AG04449 (cell line): ENCODE measurements around the gene DBF4B.
A peak's percentile ranks its signal among the peaks of the same experiment; 100 is the strongest.

Experiments used
- CTCF ChIA-PET: fragments of 350-600 bp; formaldehyde crosslinking; extraction: SDS; loops from one replicate; lab custom pipeline; 2021; ENCODE audit warnings: antibody characterized with exemption; lab: Yijun Ruan, JAX
- POLR2A ChIA-PET: fragments of 400-600, 350-600 bp; formaldehyde crosslinking; extraction: SDS; loops from one replicate; lab custom pipeline; 2020; ENCODE audit warnings: antibody characterized with exemption, inconsistent platforms; lab: Yijun Ruan, JAX
- DNase-seq: peaks from one replicate; pipeline ENCODE4 v3.0.0-alpha.2; 2010; ENCODE audit warnings: low read depth, low spot score
- H3K4me3 ChIP-seq: 2 replicates; pipeline ENCODE4 v1.5.1; 2011; ENCODE audit warnings: low read depth, mild to moderate bottlenecking, control low read depth, low read length
- TF ChIP-seq, protein P1 (sequence below): IDR thresholded peaks from one replicate; pipeline ENCODE4 v1.5.1; 2011; ENCODE audit warnings: mild to moderate bottlenecking, moderate library complexity, low read length, control low read depth, inconsistent platforms; ENCODE audit not compliant: insufficient read depth; ENCODE audit errors: missing control alignments

The DBF4B gene

DNA sequence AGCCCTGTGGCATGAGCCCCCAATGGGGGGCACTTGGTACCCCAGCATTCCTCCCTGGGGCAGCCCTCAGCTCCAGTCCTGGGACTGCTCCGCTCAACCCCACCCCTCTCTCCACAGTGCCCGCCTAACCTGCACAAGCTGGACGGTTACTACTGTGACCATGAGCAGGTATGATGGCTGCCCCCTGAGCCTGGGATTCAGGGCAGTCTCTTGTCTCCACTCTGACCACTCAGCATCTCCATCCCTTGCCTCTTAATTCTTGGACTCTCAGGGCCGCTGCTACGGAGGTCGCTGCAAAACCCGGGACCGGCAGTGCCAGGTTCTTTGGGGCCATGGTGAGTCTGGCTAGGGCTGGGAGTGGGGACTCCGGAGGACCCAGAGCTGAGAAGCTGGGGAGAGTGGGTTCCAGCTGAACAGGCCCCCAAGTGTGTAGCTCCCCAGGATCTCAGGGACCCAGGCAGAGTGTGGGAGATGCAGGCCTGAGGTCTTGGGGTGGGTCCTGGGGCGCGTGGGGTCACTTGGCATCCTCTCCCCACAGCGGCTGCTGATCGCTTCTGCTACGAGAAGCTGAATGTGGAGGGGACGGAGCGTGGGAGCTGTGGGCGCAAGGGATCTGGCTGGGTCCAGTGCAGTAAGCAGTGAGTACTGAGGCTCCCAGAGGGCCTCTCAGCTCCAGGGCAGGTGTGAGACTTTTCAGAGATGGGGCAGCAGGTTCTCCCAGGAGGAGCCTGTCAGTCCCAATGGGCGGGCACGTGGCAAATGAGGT lies 68.3 kb downstream of the DBF4B start:
- H3K4me3 ChIP-seq, result no peak overlapping the region
- ChIA-PET POLR2A (no interaction called here), CTCF (interaction anchor here (0.9 to 18.3 kb wide), 14 partner anchors 9 to 358 kb away, joined by 3 to 823 read pairs (median 16); partner anchors contain the start of genes ACBD4 and HIGD1B)
- TF ChIP-seq, protein P1, sequence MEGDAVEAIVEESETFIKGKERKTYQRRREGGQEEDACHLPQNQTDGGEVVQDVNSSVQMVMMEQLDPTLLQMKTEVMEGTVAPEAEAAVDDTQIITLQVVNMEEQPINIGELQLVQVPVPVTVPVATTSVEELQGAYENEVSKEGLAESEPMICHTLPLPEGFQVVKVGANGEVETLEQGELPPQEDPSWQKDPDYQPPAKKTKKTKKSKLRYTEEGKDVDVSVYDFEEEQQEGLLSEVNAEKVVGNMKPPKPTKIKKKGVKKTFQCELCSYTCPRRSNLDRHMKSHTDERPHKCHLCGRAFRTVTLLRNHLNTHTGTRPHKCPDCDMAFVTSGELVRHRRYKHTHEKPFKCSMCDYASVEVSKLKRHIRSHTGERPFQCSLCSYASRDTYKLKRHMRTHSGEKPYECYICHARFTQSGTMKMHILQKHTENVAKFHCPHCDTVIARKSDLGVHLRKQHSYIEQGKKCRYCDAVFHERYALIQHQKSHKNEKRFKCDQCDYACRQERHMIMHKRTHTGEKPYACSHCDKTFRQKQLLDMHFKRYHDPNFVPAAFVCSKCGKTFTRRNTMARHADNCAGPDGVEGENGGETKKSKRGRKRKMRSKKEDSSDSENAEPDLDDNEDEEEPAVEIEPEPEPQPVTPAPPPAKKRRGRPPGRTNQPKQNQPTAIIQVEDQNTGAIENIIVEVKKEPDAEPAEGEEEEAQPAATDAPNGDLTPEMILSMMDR, result no peak
- DNase-seq, result no peak

DNA sequence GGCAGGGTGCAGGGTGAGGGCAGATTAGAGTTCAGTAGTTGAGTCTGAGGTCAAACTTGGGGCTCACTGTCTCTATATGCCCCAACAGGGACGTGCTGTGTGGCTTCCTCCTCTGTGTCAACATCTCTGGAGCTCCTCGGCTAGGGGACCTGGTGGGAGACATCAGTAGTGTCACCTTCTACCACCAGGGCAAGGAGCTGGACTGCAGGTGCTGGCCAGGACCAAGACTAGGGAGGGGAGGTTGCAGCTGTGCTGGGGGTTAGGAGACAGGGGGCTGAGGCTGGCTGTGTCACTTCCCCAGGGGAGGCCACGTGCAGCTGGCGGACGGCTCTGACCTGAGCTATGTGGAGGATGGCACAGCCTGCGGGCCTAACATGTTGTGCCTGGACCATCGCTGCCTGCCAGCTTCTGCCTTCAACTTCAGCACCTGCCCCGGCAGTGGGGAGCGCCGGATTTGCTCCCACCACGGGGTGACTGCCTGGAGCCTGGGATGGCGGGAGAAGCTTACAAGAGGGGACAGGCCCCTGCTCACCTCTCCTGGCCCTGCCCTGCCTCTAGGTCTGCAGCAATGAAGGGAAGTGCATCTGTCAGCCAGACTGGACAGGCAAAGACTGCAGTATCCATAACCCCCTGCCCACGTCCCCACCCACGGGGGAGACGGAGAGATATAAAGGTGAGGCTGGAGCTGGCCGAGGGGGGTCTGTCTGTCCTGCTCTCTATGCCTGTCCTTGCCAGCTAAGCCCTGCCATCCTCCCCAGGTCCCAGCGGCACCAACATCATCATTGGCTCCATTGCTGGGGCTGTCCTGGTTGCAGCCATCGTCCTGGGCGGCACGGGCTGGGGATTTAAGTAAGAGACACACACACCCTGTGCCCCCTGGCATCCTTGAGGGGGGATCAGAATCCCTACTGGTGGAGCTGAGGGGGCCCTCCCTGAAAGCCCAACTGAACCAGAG lies 69.2 kb downstream of the DBF4B start:
- ChIA-PET POLR2A (no interaction called here), CTCF (interaction anchor here (0.8 to 18.3 kb wide), 29 partner anchors 8 to 358 kb away, joined by 3 to 823 read pairs (median 10); partner anchors contain the start of genes ACBD4, EFTUD2 and HIGD1B)
- TF ChIP-seq, protein P1, result no peak
- no peak overlapping the region for H3K4me3 ChIP-seq
- DNase-seq, result no peak

DNA sequence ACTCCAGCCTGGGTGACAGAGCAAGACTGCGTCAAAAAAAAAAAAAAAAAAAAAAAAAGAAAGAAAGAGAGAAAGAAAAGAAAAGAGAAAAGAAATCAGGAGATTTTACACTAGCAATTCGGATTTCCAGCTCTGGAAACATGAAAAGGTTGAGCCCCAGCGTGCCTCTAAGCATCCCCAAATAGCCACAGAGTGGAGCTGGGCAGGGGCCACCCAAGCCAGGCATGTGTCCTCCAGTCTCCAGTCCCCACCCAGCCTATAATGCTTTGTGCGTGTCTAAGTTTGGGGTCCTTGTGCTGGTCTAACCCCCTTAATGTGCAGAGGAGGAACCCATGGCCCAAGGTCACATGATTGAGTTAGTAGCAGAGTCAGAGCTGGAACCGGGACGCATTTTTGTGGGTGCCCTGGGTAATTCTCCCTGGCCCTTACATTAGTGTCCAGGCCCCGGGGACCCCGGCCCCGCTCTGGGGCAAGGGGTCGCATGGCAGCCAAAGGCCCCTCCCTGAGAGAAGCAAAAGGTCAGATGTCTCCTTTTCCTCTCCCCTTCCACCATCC lies 70.3 kb downstream of the DBF4B start:
- ChIA-PET POLR2A (interaction anchor here (1.0 kb wide), 1 partner anchor 17 kb away, joined by 3 read pairs; no protein-coding TSS in a partner anchor), CTCF (interaction anchor here (0.8 to 18.3 kb wide), 38 partner anchors 9 to 356 kb away, joined by 3 to 823 read pairs (median 6); partner anchors contain the start of genes ACBD4, EFTUD2 and HIGD1B)
- TF ChIP-seq, protein P1, result no peak
- no peak for DNase-seq
- H3K4me3 ChIP-seq, result peak overlapping the region; percentile 57

DNA sequence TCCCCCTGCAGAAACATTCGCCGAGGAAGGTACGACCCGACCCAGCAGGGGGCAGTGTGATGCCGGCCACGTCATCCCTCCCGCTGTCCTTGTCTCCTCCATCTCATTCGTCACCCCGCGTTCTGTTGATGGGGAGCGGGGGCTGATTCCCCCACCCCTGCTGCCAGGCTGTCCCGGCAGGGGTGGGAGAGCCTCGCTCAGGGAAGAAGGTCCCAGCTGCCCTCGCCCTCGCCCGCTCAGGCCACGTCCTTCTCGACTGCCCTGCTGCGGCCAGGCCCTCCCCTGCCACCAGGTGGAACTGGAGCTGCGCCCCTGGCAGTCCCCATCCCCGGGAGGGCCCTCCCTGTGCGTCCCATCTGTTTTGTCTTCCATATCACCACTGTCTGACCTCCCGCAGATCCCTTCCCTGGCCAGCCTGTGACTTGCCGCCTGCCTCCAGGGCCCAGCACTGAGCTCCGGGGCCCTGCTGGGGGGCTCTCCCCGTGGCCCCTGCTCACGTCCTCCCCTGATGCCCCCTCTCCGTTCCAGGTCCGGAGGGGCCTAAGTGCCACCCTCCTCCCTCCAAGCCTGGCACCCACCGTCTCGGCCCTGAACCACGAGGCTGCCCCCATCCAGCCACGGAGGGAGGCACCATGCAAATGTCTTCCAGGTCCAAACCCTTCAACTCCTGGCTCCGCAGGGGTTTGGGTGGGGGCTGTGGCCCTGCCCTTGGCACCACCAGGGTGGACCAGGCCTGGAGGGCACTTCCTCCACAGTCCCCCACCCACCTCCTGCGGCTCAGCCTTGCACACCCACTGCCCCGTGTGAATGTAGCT lies 71.0 kb downstream of the DBF4B start:
- peak overlapping the region; percentile 57 for H3K4me3 ChIP-seq
- TF ChIP-seq, protein P1, result peak; percentile 86
- peak; percentile 19 for DNase-seq
- CTCF ChIA-PET, result interaction anchor here (0.8 to 18.3 kb wide), 40 partner anchors 8 to 356 kb away, joined by 3 to 823 read pairs (median 5); partner anchors contain the start of genes ACBD4, EFTUD2 and HIGD1B
- POLR2A ChIA-PET, result interaction anchor here (0.6 to 1.0 kb wide), 3 partner anchors 16 to 66 kb away, joined by 3 read pairs; no protein-coding TSS in a partner anchor

DNA sequence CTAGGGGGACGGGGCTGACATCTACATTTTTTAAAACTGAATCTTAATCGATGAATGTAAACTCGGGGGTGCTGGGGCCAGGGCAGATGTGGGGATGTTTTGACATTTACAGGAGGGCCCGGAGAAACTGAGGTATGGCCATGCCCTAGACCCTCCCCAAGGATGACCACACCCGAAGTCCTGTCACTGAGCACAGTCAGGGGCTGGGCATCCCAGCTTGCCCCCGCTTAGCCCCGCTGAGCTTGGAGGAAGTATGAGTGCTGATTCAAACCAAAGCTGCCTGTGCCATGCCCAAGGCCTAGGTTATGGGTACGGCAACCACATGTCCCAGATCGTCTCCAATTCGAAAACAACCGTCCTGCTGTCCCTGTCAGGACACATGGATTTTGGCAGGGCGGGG lies 71.7 kb downstream of the DBF4B start:
- no peak overlapping the region for H3K4me3 ChIP-seq
- POLR2A ChIA-PET, result interaction anchor here (1.0 kb wide), 1 partner anchor 15 kb away, joined by 3 read pairs; no protein-coding TSS in a partner anchor
- CTCF ChIA-PET, result interaction anchor here (0.6 to 18.3 kb wide), 27 partner anchors 8 to 355 kb away, joined by 3 to 823 read pairs (median 9); partner anchors contain the start of genes ACBD4, EFTUD2 and HIGD1B

More for the DNA sequence above, 71.7 kb downstream of the DBF4B start:
- DNase-seq, result no peak
- TF ChIP-seq, protein P1, result no peak
